Gastroesophageal sphincter (tissue), 4 donors: ENCODE results near the gene ID3. TPM values are rescaled to one million over a fixed set of nuclear protein-coding genes. Genes with fewer than 3 reads are reported as not detected.
"Not testable (repeated sequence)": the region's sequence is repeated elsewhere in the genome, so short reads cannot be mapped to it uniquely, and the experiment has no call there.

Experiments used
- ATAC-seq: fragments of 150-250 bp; one replicate; pipeline ENCODE4 v1.9.1; 2016; ENCODE audit warnings: mild to moderate bottlenecking, moderate library complexity
- H3K27ac ChIP-seq, 4 donors: fragments of 200-600 bp; sonication (generic) in 3 of 4; 1 replicate in 3 of 4; 2 replicates in 1 of 4; pipeline ENCODE4 v1.5.1; 2016 to 2019
- H3K27me3 ChIP-seq: fragments of 200-600 bp; sonication (generic); one replicate; pipeline ENCODE4 v1.5.1; 2019
- H3K36me3 ChIP-seq, 2 donors: fragments of 200-600 bp; sonication (generic); one replicate each; pipeline ENCODE4 v1.5.1; 2019; ENCODE audit warnings: control low read depth in 1 of 2
- H3K4me1 ChIP-seq, 3 donors: fragments of 200-600 bp; sonication (generic); 1 replicate in 2 of 3; 2 replicates in 1 of 3; pipeline ENCODE4 v1.5.1; 2016 to 2019; ENCODE audit warnings: control low read depth in 2 of 3
- H3K4me3 ChIP-seq, 2 donors: fragments of 200-600 bp; sonication (generic); one replicate each; pipeline ENCODE4 v1.5.1; 2019; ENCODE audit warnings: mild to moderate bottlenecking in 1 of 2, moderate library complexity in 1 of 2
- H3K9me3 ChIP-seq, 3 donors: fragments of 200-600 bp; sonication (generic); one replicate each; pipeline ENCODE4 v1.5.1; 2017 to 2019; ENCODE audit warnings: control low read depth in 2 of 3
- CTCF ChIP-seq, 4 experiments: fragments of 200-600 bp in 2 of 4; fragments of 450-650 bp in 2 of 4; sonication (generic) in 1 of 4; IDR thresholded peaks; one replicate each; pipeline ENCODE4 v1.5.1; 2017 to 2019; ENCODE audit warnings: antibody characterized with exemption in 4 of 4, mild to moderate bottlenecking in 2 of 4, moderate library complexity in 2 of 4
- EP300 ChIP-seq: sonication (generic); formaldehyde crosslinking; IDR thresholded peaks from one replicate; pipeline ENCODE4 v1.6.1; 2017; ENCODE audit warnings: antibody characterized with exemption, mild to moderate bottlenecking
- POLR2A ChIP-seq, 2 donors: fragments of 450-650 bp; IDR thresholded peaks; one replicate each; pipeline ENCODE4 v1.6.1; 2017; ENCODE audit warnings: antibody characterized with exemption in 2 of 2, mild to moderate bottlenecking in 2 of 2, moderate library complexity in 1 of 2
- POLR2AphosphoS5 ChIP-seq: sonication (generic); formaldehyde crosslinking; IDR thresholded peaks from one replicate; pipeline ENCODE4 v1.6.1; 2017; ENCODE audit warnings: antibody characterized with exemption
- WGBS, 2 donors: methylation state at CpG; one replicate each; pipeline ENCODE4 v1.1.5; 2018; ENCODE audit warnings: low coverage in 1 of 2; 5-methylcytosine and 5-hydroxymethylcytosine counted together
- total RNA-seq, 4 donors: library from RNA; depleted of rRNA; stranded (reverse); fragments of >200 nt; gene quantifications; one replicate each; pipeline ENCODE4 v1.1.0, GENCODE V29; 2016

Gene ID3
- total RNA-seq, 4 donors from 2014 or later: 144 to 270 (median 221) TPM

- no peaks in the 10 kb centered on the region for H3K36me3 ChIP-seq
- H3K9me3 ChIP-seq: no peaks in the 10 kb centered on the region
- H3K4me3 ChIP-seq: no peak overlapping the region
- peaks cover 0 to 14% (median 8%) of the 10 kb centered on the region in 3 donors for H3K4me1 ChIP-seq
- H3K27me3 ChIP-seq: no peaks in the 10 kb centered on the region
- WGBS, 2 donors: 100% methylated on average over 1 of the region's 9 CpGs; no CpG with 5 or more reads in 1 of the 2 donors
- no peak for ATAC-seq
- H3K27ac ChIP-seq: no peak overlapping the region
- TF ChIP-seq POLR2A (IDR thresholded peaks at IDR 0.05) (no peak), EP300 (no peak), POLR2AphosphoS5 (no peak), CTCF (IDR thresholded peaks at IDR 0.05) (no peak)
Observed at GRCh38 chr1:23545851-23546250, 13.4 kb downstream of the ID3 start.

GRCh38 chr1:23544444-23545389 is 14.6 kb downstream of the ID3 start:
- Histone ChIP-seq H3K4me1 (peaks cover 0 to 15% (median 11%) of the 10 kb centered on the region in 3 donors), H3K27ac (no peak overlapping the region), H3K4me3 (no peak overlapping the region), H3K36me3 (no peaks in the 10 kb centered on the region), H3K27me3 (no peaks in the 10 kb centered on the region), H3K9me3 (no peaks in the 10 kb centered on the region)
- ATAC-seq: peak; percentile 66
- TF ChIP-seq CTCF (IDR thresholded peaks at IDR 0.05) (peak in 3 of 4 experiments; percentile 92 to 99 (median 99)), POLR2AphosphoS5 (no peak), POLR2A (IDR thresholded peaks at IDR 0.05) (no peak), EP300 (no peak)
- WGBS, 2 donors: 15 to 27% methylated on average over 5 to 6 of the region's 8 CpGs

- no peak for ATAC-seq
- Histone ChIP-seq H3K36me3 (no peaks in the 10 kb centered on the region), H3K27ac (no peak overlapping the region), H3K4me1 (peaks cover 0 to 21% (median 15%) of the 10 kb centered on the region in 3 donors), H3K27me3 (no peaks in the 10 kb centered on the region), H3K9me3 (no peaks in the 10 kb centered on the region), H3K4me3 (no peak overlapping the region)
- TF ChIP-seq CTCF (IDR thresholded peaks at IDR 0.05) (no peak), EP300 (no peak), POLR2AphosphoS5 (no peak), POLR2A (IDR thresholded peaks at IDR 0.05) (no peak)
- WGBS, 2 donors: 69 to 82% methylated on average over 2 to 5 of the region's 8 CpGs
Observed at GRCh38 chr1:23543707-23544443, 15.4 kb downstream of the ID3 start.

GRCh38 chr1:23542940-23543339 is 16.4 kb downstream of the ID3 start:
- ATAC-seq, H3K27me3 ChIP-seq, H3K4me3 ChIP-seq, H3K36me3 ChIP-seq, H3K9me3 ChIP-seq, H3K27ac ChIP-seq: not testable (repeated sequence)
- WGBS, 2 donors: 80% methylated on average over 1 of the region's 5 CpGs; no CpG with 5 or more reads in 1 of the 2 donors
- H3K4me1 ChIP-seq: peaks cover 0 to 21% (median 11%) of the 10 kb centered on the region in 3 donors

GRCh38 chr1:23539698-23540266 is 19.5 kb downstream of the ID3 start:
- Histone ChIP-seq H3K4me1 (peaks cover 0 to 14% (median 8%) of the 10 kb centered on the region in 3 donors), H3K4me3 (peak overlapping the region in 1 of 2 donors; percentile 15), H3K36me3 (no peaks in the 10 kb centered on the region), H3K27me3 (no peaks in the 10 kb centered on the region), H3K9me3 (no peaks in the 10 kb centered on the region), H3K27ac (peak overlapping the region in 1 of 4 donors; percentile 49)
- 5 to 18% methylated on average over 11 to 13 of the region's 16 CpGs for WGBS, 2 donors
- ATAC-seq: peak; percentile 88
- peak in 3 of 4 experiments; percentile 87 to 95 (median 91) for TF ChIP-seq CTCF (IDR thresholded peaks at IDR 0.05)
- no peak for TF ChIP-seq POLR2AphosphoS5
